GM21825 (cell line): ENCODE measurements around the gene MARK1.

Experiments
- ATAC-seq: cut with Tn5 transposase; IDR thresholded peaks from one replicate; pipeline ENCODE4 v1.9.1; 2021; ENCODE audit warnings: mild to moderate bottlenecking, moderate library complexity; ENCODE audit not compliant: unreplicated experiment

MARK1 gene

GRCh38 chr1:220527908-220528678 lies at the start of gene MARK1:
Gene MARK1 (plus strand): TSS chr1:220528136. CDS start chr1:220528823, 687 bp downstream.
- ATAC-seq = peak; percentile 65

GRCh38 chr1:220483700-220484099 lies 44.2 kb upstream of the MARK1 start:
- ATAC-seq = no peak

GRCh38 chr1:220484135-220484534 lies 43.8 kb upstream of the MARK1 start:
- ATAC-seq = no peak

- no peak for ATAC-seq
Observed at GRCh38 chr1:220485131-220485530, 42.8 kb upstream of the MARK1 start.

GRCh38 chr1:220485791-220486190 lies 42.1 kb upstream of the MARK1 start:
- ATAC-seq = no peak

- no peak for ATAC-seq
Observed at GRCh38 chr1:220487297-220487820, 40.6 kb upstream of the MARK1 start.

- ATAC-seq = no peak
Observed at GRCh38 chr1:220491891-220492290, 36.0 kb upstream of the MARK1 start.

- ATAC-seq = no peak
Observed at GRCh38 chr1:220497220-220497947, 30.6 kb upstream of the MARK1 start.

- no peak for ATAC-seq
Observed at GRCh38 chr1:220498188-220498587, 29.7 kb upstream of the MARK1 start.

- ATAC-seq = no peak
Observed at GRCh38 chr1:220500372-220500771, 27.6 kb upstream of the MARK1 start.

GRCh38 chr1:220504329-220504728 lies 23.6 kb upstream of the MARK1 start:
- no peak for ATAC-seq

- no peak for ATAC-seq
Observed at GRCh38 chr1:220507085-220507484, 20.9 kb upstream of the MARK1 start.

GRCh38 chr1:220511179-220511578 lies 16.8 kb upstream of the MARK1 start:
- ATAC-seq = no peak

GRCh38 chr1:220511785-220512184 lies 16.2 kb upstream of the MARK1 start:
- ATAC-seq = no peak

GRCh38 chr1:220513834-220514233 lies 14.1 kb upstream of the MARK1 start:
- no peak for ATAC-seq

- ATAC-seq = no peak
Observed at GRCh38 chr1:220514256-220514655, 13.7 kb upstream of the MARK1 start.

GRCh38 chr1:220516014-220516721 lies 11.8 kb upstream of the MARK1 start:
- no peak for ATAC-seq

- no peak for ATAC-seq
Observed at GRCh38 chr1:220516722-220517042, 11.3 kb upstream of the MARK1 start.

GRCh38 chr1:220521778-220522177 lies 6.2 kb upstream of the MARK1 start:
- ATAC-seq = no peak

- ATAC-seq = no peak
Observed at GRCh38 chr1:220526294-220526693, 1.6 kb upstream of the MARK1 start.

GRCh38 chr1:220527279-220527907 lies 543 bp upstream of the MARK1 start:
- peak; percentile 42 for ATAC-seq
